HFF-Myc (cell line): ENCODE measurements around the gene PPM1L.

Source experiments
- DNase-seq: peaks from one replicate; pipeline ENCODE4 v3.0.0-alpha.2; 2011; ENCODE audit warnings: low read depth; ENCODE audit errors: extremely low read depth
- H3K4me3 ChIP-seq: replicated peaks from 2 replicates; pipeline ENCODE4 v1.5.1; 2011; ENCODE audit warnings: low read depth, mild to moderate bottlenecking, control low read depth, low read length
- TF ChIP-seq, protein P1 (sequence below): IDR thresholded peaks from 2 replicates; pipeline ENCODE4 v1.5.1; 2012; ENCODE audit warnings: mild to moderate bottlenecking, low read depth, low read length, control low read depth; ENCODE audit errors: missing control alignments

The PPM1L gene

DNA sequence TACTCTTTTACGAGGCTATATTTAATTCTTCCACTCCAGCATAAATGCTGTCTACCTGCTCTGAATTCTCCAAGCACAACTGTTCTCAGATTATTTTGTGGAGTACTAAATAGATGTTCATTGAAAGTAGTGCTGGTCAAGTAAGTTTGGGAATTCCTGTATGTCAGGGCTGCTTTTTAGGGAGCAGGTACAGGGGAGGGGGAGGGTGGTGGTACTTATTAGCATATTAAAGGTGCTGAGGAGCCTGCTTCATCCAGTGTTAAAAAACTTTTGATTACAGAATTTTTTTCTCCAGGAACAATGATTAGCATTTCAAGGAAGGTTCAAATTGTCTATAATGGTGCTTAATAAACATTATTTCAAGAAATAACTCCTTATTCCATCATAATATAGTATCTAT is 59.2 kb downstream of the PPM1L start:
- DNase-seq = no peak
- TF ChIP-seq, protein P1, sequence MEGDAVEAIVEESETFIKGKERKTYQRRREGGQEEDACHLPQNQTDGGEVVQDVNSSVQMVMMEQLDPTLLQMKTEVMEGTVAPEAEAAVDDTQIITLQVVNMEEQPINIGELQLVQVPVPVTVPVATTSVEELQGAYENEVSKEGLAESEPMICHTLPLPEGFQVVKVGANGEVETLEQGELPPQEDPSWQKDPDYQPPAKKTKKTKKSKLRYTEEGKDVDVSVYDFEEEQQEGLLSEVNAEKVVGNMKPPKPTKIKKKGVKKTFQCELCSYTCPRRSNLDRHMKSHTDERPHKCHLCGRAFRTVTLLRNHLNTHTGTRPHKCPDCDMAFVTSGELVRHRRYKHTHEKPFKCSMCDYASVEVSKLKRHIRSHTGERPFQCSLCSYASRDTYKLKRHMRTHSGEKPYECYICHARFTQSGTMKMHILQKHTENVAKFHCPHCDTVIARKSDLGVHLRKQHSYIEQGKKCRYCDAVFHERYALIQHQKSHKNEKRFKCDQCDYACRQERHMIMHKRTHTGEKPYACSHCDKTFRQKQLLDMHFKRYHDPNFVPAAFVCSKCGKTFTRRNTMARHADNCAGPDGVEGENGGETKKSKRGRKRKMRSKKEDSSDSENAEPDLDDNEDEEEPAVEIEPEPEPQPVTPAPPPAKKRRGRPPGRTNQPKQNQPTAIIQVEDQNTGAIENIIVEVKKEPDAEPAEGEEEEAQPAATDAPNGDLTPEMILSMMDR = no peak
- H3K4me3 ChIP-seq = no peak overlapping the region

DNA sequence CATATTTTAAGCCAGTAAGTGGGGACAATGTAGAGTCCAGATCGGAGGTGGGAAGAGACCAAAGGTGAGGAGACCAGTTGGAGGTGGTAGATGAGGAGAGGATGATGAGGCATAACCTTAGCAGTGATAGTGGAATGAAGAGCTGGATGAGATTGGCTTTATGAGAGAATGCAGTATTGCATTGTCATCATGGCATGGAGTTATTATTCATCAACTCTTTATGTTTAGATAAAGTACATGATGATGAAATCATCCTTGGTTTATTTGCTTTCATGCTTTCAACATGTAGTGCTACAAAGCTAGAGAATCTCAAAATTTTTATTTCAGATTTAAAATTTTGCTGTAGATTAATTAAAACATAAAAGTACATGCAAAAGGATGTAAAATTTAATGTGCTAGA is 64.0 kb downstream of the PPM1L start:
- TF ChIP-seq, protein P1 = no peak
- no peak overlapping the region for H3K4me3 ChIP-seq
- no peak for DNase-seq

DNA sequence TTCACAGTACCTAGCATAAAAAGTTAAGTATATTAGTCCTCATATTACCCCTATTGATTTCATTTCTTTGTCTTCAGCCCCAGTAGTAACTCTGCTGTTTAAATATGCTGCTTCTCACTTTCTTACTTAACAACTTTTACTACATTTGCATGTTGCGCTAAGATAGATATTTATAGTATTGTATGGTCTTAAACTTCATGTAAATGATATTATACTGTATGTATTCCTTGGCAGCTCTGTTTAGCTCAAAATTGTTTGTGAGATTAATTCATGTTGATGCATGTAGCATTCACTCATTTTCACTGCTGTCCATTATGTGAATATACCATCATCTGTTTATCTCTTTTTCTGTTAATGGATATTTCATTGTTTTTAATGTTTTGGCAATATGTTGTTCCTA is 64.4 kb downstream of the PPM1L start:
- DNase-seq = no peak
- H3K4me3 ChIP-seq = no peak overlapping the region
- TF ChIP-seq, protein P1 = no peak

DNA sequence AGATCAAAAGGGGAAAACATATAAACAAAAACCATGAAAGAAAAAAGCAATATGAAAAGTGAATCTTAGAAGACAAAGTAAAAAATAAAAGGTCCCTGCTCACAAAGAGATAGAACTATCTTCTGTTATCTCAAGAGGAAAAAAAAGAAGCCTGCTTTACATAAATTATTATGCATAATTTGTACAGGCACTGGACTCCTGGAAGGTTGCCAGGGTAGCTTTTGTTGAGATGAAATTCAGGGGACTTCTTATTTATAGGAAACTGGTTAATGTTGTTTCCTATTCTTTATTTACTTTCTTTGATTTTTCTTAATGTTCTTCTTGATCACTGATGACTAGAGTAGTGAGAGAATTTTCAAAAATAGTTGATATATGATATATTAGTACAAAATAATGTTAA is 66.9 kb downstream of the PPM1L start:
- no peak overlapping the region for H3K4me3 ChIP-seq
- TF ChIP-seq, protein P1 = no peak
- DNase-seq = no peak

DNA sequence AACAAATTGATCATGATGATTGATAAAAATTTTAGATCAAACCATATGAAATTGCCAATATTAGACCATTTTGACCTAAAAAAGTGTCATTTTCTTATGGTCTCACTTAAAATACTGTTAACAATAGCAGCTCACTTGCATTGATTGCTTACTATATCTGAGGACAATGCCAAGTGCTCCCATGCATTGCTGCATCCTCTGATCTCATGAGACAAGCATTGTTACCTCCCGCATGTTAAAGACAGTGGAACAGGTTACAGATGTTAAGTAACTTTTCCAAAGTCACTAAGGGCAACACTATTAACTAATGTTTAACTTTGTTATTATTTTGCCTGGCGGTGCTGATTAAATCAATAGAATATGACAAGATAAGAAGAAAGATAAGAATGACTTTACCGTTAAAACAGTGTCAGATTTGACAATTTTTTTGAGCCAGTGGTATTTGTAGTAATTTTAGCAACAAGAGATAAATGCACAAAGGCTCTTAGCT is 69.3 kb downstream of the PPM1L start:
- TF ChIP-seq, protein P1 = no peak
- DNase-seq = no peak
- no peak overlapping the region for H3K4me3 ChIP-seq

DNA sequence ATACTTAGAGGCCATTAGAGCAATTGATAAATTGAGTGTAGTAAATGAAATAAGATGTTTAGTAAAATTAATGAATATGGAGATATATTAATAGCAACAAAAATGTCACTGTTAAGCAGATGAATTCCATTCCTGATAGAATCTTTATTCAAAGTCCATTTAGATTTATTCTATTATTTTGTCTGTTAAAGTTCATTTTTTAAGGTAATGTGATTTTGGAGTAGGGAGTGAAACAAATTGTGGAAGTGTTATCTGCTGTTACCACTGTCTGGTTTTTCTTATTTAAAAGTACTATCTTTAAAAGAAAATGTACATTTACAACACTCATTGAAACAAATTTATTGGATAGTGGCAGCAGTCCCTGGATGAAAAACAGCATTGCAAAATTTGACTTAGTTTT is 70.4 kb downstream of the PPM1L start:
- TF ChIP-seq, protein P1 = no peak
- H3K4me3 ChIP-seq = no peak overlapping the region
- DNase-seq = no peak

DNA sequence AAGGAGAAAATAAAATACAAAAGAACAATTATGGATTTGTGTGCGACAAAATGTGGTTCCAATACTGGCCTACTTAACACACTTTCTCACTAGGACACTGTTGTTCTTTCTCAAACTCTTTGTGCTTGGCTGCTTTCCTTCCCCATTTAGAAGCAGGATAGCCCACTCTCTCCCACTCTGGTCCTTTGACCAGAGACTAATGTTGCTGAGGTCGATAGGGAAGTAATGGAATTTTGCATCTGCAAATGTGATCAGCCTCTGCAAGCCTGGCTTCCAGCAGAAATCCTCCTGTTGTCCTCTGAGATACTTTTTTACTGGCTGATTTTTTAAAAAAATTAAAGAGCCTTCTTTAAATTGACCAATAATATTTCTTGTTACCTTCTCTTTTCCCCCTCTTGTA is 71.0 kb downstream of the PPM1L start:
- TF ChIP-seq, protein P1 = no peak
- no peak overlapping the region for H3K4me3 ChIP-seq
- DNase-seq = no peak
